Neural progenitor cell (in vitro differentiated cells): ENCODE results near the gene RNF183. TPM values are rescaled to one million over a fixed set of nuclear protein-coding genes. Genes with fewer than 3 reads are reported as not detected.

Source experiments
- DNase-seq: peaks from one replicate; pipeline ENCODE4 v3.0.0-alpha.2; 2016; ENCODE audit warnings: low spot score
- H2AFZ ChIP-seq: fragments of 200-600 bp; sonication (generic); replicated peaks from 2 replicates; pipeline ENCODE4 v1.6.1; 2016; ENCODE audit warnings: antibody characterized with exemption
- H3F3A ChIP-seq: fragments of 200-600 bp; sonication (generic); 2 replicates; pipeline ENCODE4 v1.6.1; 2016; ENCODE audit warnings: antibody characterized with exemption, low read depth
- H3K27ac ChIP-seq: fragments of 200-600 bp; sonication (generic); 2 replicates; pipeline ENCODE4 v1.5.1; 2016; ENCODE audit warnings: mild to moderate bottlenecking
- H3K27me3 ChIP-seq: fragments of 200-600 bp; sonication (generic); 2 replicates; pipeline ENCODE4 v1.6.1; 2016; ENCODE audit warnings: mild to moderate bottlenecking, moderate library complexity
- H3K36me3 ChIP-seq: fragments of 200-600 bp; sonication (generic); 2 replicates; pipeline ENCODE4 v1.5.1; 2016
- H3K4me1 ChIP-seq: fragments of 200-600 bp; sonication (generic); 2 replicates; pipeline ENCODE4 v1.6.1; 2016; ENCODE audit warnings: mixed run types
- H3K4me2 ChIP-seq: fragments of 200-600 bp; sonication (generic); 2 replicates; pipeline ENCODE4 v1.6.1; 2016
- H3K4me3 ChIP-seq: fragments of 200-600 bp; sonication (generic); 2 replicates; pipeline ENCODE4 v1.5.1; 2016
- H3K79me2 ChIP-seq: fragments of 200-600 bp; sonication (generic); 2 replicates; pipeline ENCODE4 v1.6.1; 2016; ENCODE audit warnings: low read depth
- H3K9ac ChIP-seq: fragments of 200-600 bp; sonication (generic); 2 replicates; pipeline ENCODE4 v1.6.1; 2016
- H3K9me3 ChIP-seq: fragments of 200-600 bp; sonication (generic); 2 replicates; pipeline ENCODE4 v1.5.1; 2016; ENCODE audit warnings: low read depth
- H4K20me1 ChIP-seq: fragments of 200-600 bp; sonication (generic); 2 replicates; pipeline ENCODE4 v1.6.1; 2016; ENCODE audit warnings: low read depth
- H3K27ac Mint-ChIP-seq: 3 replicates; pipeline ENCODE4 v1.8.0; 2021; ENCODE audit warnings: mixed read lengths
- H3K27me3 Mint-ChIP-seq: 2 replicates; pipeline ENCODE4 v1.8.0; 2022; ENCODE audit warnings: low read depth, mild to moderate bottlenecking, inconsistent platforms, moderate library complexity, mixed read lengths; ENCODE audit not compliant: insufficient read depth
- H3K36me3 Mint-ChIP-seq: 3 replicates; pipeline ENCODE4 v1.8.0; 2021; ENCODE audit warnings: mixed read lengths
- H3K4me1 Mint-ChIP-seq: 3 replicates; pipeline ENCODE4 v1.8.0; 2021; ENCODE audit warnings: mixed read lengths
- H3K4me3 Mint-ChIP-seq: 3 replicates; pipeline ENCODE4 v1.8.0; 2021; ENCODE audit warnings: mild to moderate bottlenecking, moderate library complexity, mixed read lengths
- H3K9me3 Mint-ChIP-seq: 3 replicates; pipeline ENCODE4 v1.8.0; 2020; ENCODE audit warnings: mixed read lengths
- EZH2 ChIP-seq: fragments of 200-600 bp; sonication (generic); IDR thresholded peaks from 2 replicates; pipeline ENCODE4 v1.6.1; 2017; ENCODE audit warnings: antibody characterized with exemption, mild to moderate bottlenecking, moderate library complexity
- EZH2phosphoT487 ChIP-seq: fragments of 200-600 bp; sonication (generic); IDR thresholded peaks from 2 replicates; pipeline ENCODE4 v1.6.1; 2017; ENCODE audit warnings: antibody characterized with exemption
- total RNA-seq: library from RNA; depleted of rRNA; stranded (reverse); fragments of >200 nt; gene quantifications from 2 replicates; pipeline ENCODE4 v1.2.3, GENCODE V29; 2015; ENCODE audit warnings: low replicate concordance
- TF ChIP-seq, protein P1 (sequence below): fragments of 200-600 bp; sonication (generic); IDR thresholded peaks from 2 replicates; pipeline ENCODE4 v1.5.1; 2017; ENCODE audit warnings: antibody characterized with exemption, mild to moderate bottlenecking

RNF183 gene
- total RNA-seq, 1 donor from 2014 or later, result 0.09 TPM

- TF ChIP-seq EZH2 (no peak), EZH2phosphoT487 (no peak)
- TF ChIP-seq, protein P1, sequence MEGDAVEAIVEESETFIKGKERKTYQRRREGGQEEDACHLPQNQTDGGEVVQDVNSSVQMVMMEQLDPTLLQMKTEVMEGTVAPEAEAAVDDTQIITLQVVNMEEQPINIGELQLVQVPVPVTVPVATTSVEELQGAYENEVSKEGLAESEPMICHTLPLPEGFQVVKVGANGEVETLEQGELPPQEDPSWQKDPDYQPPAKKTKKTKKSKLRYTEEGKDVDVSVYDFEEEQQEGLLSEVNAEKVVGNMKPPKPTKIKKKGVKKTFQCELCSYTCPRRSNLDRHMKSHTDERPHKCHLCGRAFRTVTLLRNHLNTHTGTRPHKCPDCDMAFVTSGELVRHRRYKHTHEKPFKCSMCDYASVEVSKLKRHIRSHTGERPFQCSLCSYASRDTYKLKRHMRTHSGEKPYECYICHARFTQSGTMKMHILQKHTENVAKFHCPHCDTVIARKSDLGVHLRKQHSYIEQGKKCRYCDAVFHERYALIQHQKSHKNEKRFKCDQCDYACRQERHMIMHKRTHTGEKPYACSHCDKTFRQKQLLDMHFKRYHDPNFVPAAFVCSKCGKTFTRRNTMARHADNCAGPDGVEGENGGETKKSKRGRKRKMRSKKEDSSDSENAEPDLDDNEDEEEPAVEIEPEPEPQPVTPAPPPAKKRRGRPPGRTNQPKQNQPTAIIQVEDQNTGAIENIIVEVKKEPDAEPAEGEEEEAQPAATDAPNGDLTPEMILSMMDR, result no peak
- Histone ChIP-seq H3K79me2 (no peaks in the 10 kb centered on the region), H3K36me3 (no peaks in the 10 kb centered on the region), H2AFZ (no peak overlapping the region), H3K4me2 (no peak overlapping the region), H3F3A (no peaks in the 10 kb centered on the region), H3K9me3 (no peaks in the 10 kb centered on the region), H3K27me3 (no peaks in the 10 kb centered on the region), H3K27ac (no peak overlapping the region), H3K4me3 (no peak overlapping the region), H3K4me1 (no peaks in the 10 kb centered on the region), H3K9ac (no peak overlapping the region), H4K20me1 (no peaks in the 10 kb centered on the region)
- no peak overlapping the region for H3K4me3 Mint-ChIP-seq
- H3K27me3 Mint-ChIP-seq, result no peaks in the 10 kb centered on the region
- no peaks in the 10 kb centered on the region for H3K4me1 Mint-ChIP-seq
- H3K9me3 Mint-ChIP-seq, result no peaks in the 10 kb centered on the region
- DNase-seq, result no peak
- peaks cover 5% of the 10 kb centered on the region for H3K36me3 Mint-ChIP-seq
- H3K27ac Mint-ChIP-seq, result no peak overlapping the region
These were observed 19.5 kb upstream of the RNF183 start for GRCh38 chr9:113322671-113323070.

GRCh38 chr9:113320051-113320450, 16.9 kb upstream of the RNF183 start:
- no peak overlapping the region for H3K27ac Mint-ChIP-seq

DNA sequence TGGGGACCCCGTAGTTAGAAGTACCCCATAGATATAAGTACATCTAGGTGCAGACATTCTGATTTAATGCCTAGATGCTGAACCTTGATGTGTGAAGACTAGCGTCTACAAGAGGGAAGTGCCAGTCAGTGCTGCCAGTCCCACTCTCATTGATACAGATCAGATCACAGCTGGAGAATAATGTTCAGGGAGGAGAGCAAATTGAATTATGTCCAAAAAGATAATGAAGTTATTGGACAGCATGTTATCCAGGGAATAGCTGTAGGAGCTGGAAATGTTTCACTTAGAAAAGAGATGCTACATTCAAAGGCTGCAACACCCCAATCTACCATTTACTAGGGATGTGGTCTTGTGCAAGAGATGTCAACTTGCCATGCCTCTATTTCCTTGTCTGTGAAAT, 15.9 kb upstream of the RNF183 start:
- Mint-ChIP-seq H3K36me3 (peaks cover 7% of the 10 kb centered on the region), H3K9me3 (no peaks in the 10 kb centered on the region), H3K27me3 (no peaks in the 10 kb centered on the region), H3K4me1 (peaks cover 9% of the 10 kb centered on the region), H3K4me3 (no peak overlapping the region), H3K27ac (no peak overlapping the region)
- no peak overlapping the region for H3K27ac ChIP-seq
- H2AFZ ChIP-seq, result no peak overlapping the region
- H4K20me1 ChIP-seq, result no peaks in the 10 kb centered on the region
- H3F3A ChIP-seq, result no peaks in the 10 kb centered on the region
- no peak for DNase-seq
- no peak overlapping the region for H3K4me2 ChIP-seq
- H3K9ac ChIP-seq, result no peak overlapping the region
- no peaks in the 10 kb centered on the region for H3K4me1 ChIP-seq
- H3K79me2 ChIP-seq, result no peaks in the 10 kb centered on the region
- no peak overlapping the region for H3K4me3 ChIP-seq
- TF ChIP-seq EZH2phosphoT487, result no peak
- TF ChIP-seq, protein P1, result no peak
- TF ChIP-seq EZH2, result no peak
- no peaks in the 10 kb centered on the region for H3K36me3 ChIP-seq
- H3K9me3 ChIP-seq, result no peaks in the 10 kb centered on the region
- H3K27me3 ChIP-seq, result no peaks in the 10 kb centered on the region

More at GRCh38 chr9:113320051-113320450, 16.9 kb upstream of the RNF183 start:
- Histone ChIP-seq H3K9me3 (no peaks in the 10 kb centered on the region), H3K36me3 (no peaks in the 10 kb centered on the region), H3F3A (no peaks in the 10 kb centered on the region), H3K27me3 (no peaks in the 10 kb centered on the region), H3K4me2 (no peak overlapping the region), H3K4me1 (no peaks in the 10 kb centered on the region), H2AFZ (no peak overlapping the region), H3K79me2 (no peaks in the 10 kb centered on the region), H3K4me3 (no peak overlapping the region), H3K9ac (no peak overlapping the region), H3K27ac (no peak overlapping the region), H4K20me1 (no peaks in the 10 kb centered on the region)
- H3K36me3 Mint-ChIP-seq, result peaks cover 7% of the 10 kb centered on the region
- DNase-seq, result no peak
- peaks cover 9% of the 10 kb centered on the region for H3K4me1 Mint-ChIP-seq
- no peaks in the 10 kb centered on the region for H3K9me3 Mint-ChIP-seq
- no peak overlapping the region for H3K4me3 Mint-ChIP-seq
- TF ChIP-seq EZH2, result no peak
- TF ChIP-seq EZH2phosphoT487, result no peak
- TF ChIP-seq, protein P1, result no peak
- H3K27me3 Mint-ChIP-seq, result no peaks in the 10 kb centered on the region
